SK-N-MC (cell line): Measurements from ENCODE around the gene SPPL2B.

ENCODE experiments used
- EZH2 ChIP-seq: fragments of 200-600 bp; sonication (generic); IDR thresholded peaks from one replicate; pipeline ENCODE4 v1.6.1; 2017; ENCODE audit warnings: antibody characterized with exemption
- POLR2AphosphoS5 ChIP-seq: IDR thresholded peaks from 2 replicates; pipeline ENCODE4 v1.6.1; 2012; ENCODE audit warnings: mild to moderate bottlenecking, low read depth, low read length, borderline replicate concordance

DNA sequence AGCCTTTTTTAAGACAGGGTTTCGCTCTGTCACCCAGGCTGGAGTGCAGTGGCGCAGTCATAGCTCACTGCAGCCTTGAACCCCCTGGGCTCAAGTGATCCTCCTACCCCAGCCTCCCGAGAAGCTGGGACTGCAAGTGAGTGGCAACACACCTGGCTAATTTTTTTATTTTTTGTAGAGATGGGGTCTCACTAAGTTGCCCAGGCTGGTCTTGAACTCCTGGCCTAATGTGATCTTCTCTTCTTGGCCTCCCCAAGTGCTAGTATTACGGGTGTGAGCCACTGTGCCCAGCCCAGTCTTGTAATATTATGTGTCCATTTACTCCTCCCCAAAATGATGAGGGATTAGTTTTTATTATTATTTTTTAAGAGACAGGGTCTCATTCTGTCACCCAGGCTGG is 17.4 kb upstream of the SPPL2B start:
- no peak for TF ChIP-seq EZH2
- TF ChIP-seq POLR2AphosphoS5: no peak
